Fibroblast of lung (primary cell): ENCODE results near the gene PTRH1. TPM values are rescaled to one million over a fixed set of nuclear protein-coding genes. Genes with fewer than 3 reads are reported as not detected.

Experiments
- DNase-seq, 2 donors: peaks; one replicate each; pipeline versions ENCODE4 v3.0.0 to v3.0.0-alpha.2; 2010; ENCODE audit warnings: low read depth in 2 of 2
- H2AFZ ChIP-seq: 2 replicates; pipeline ENCODE4 v1.5.1; 2012; ENCODE audit warnings: low read length, control low read depth, inconsistent platforms
- H3K27ac ChIP-seq: 2 replicates; pipeline ENCODE4 v1.5.1; 2011; ENCODE audit warnings: low read length, control low read depth; ENCODE audit not compliant: insufficient read depth
- H3K27me3 ChIP-seq: 2 replicates; pipeline ENCODE4 v1.5.1; 2011; ENCODE audit warnings: mild to moderate bottlenecking, low read length; ENCODE audit not compliant: control insufficient read depth, insufficient read depth
- H3K36me3 ChIP-seq: 2 replicates; pipeline ENCODE4 v1.5.1; 2011; ENCODE audit warnings: low read length; ENCODE audit not compliant: control insufficient read depth, insufficient read depth
- H3K4me1 ChIP-seq: 2 replicates; pipeline ENCODE4 v1.5.1; 2011; ENCODE audit warnings: low read length; ENCODE audit not compliant: control insufficient read depth, insufficient read depth; ENCODE audit errors: extremely low read depth
- H3K4me2 ChIP-seq: 2 replicates; pipeline ENCODE4 v1.5.1; 2011; ENCODE audit warnings: low read length, control low read depth; ENCODE audit not compliant: insufficient read depth; ENCODE audit errors: extremely low read depth
- H3K4me3 ChIP-seq, 4 experiments: fragments of 200-600 bp in 1 of 4; sonication (generic) in 1 of 4; replicated peaks in 1 of 4; 2 replicates each; pipeline ENCODE4 v1.5.1; 2011 to 2016; ENCODE audit warnings: low read length in 4 of 4, low read depth in 3 of 4, mild to moderate bottlenecking in 3 of 4, control low read depth in 2 of 4, inconsistent platforms in 1 of 4, mixed read lengths in 1 of 4; ENCODE audit not compliant: insufficient read depth in 1 of 4; ENCODE audit errors: control extremely low read depth in 1 of 4
- H3K79me2 ChIP-seq: 2 replicates; pipeline ENCODE4 v1.5.1; 2012; ENCODE audit warnings: mild to moderate bottlenecking, low read length, inconsistent platforms; ENCODE audit not compliant: control insufficient read depth, insufficient read depth
- H3K9ac ChIP-seq: 2 replicates; pipeline ENCODE4 v1.5.1; 2011; ENCODE audit warnings: mild to moderate bottlenecking, low read length, control low read depth; ENCODE audit not compliant: insufficient read depth
- H3K9me3 ChIP-seq: 2 replicates; pipeline ENCODE4 v1.5.1; 2012; ENCODE audit warnings: low read depth, low read length; ENCODE audit not compliant: control insufficient read depth, insufficient read depth
- H4K20me1 ChIP-seq: 2 replicates; pipeline ENCODE4 v1.5.1; 2011; ENCODE audit warnings: low read length; ENCODE audit not compliant: control insufficient read depth, insufficient read depth; ENCODE audit errors: extremely low read depth
- CTCF ChIP-seq, 2 donors: IDR thresholded peaks in 1 of 2; conservative IDR thresholded peaks in 1 of 2; 1 replicate in 1 of 2; 2 replicates in 1 of 2; pipeline ENCODE4 v1.5.1; 2011 to 2012; ENCODE audit warnings: low read length in 2 of 2, control low read depth in 1 of 2, inconsistent platforms in 1 of 2, low read depth in 1 of 2, mild to moderate bottlenecking in 1 of 2
- EZH2 ChIP-seq: IDR thresholded peaks from 2 replicates; pipeline ENCODE4 v1.5.1; 2012; ENCODE audit warnings: low read length, control low read depth, mild to moderate bottlenecking; ENCODE audit errors: missing control alignments
- polyA plus RNA-seq, 2 donors: library from polyadenylated mRNA; depleted of rRNA in 1 of 2; stranded (reverse) in 1 of 2; unstranded in 1 of 2; fragments of >200 nt; gene quantifications; 2 replicates each; pipeline ENCODE4 v1.2.1, GENCODE V29; 2011 to 2012; ENCODE audit warnings: missing spikeins in 1 of 2
- total RNA-seq: library from RNA; depleted of rRNA; stranded (reverse); fragments of >200 nt; gene quantifications from 2 replicates; pipeline ENCODE4 v1.2.1, GENCODE V29; 2014

The PTRH1 gene
- total and polyA plus RNA-seq, 2 donors (not counting 1 experiment from before 2014, with no cell fraction given): 4.9 to 26.1 TPM

GRCh38 chr9:127706836-127707241, 8.6 kb downstream of the PTRH1 start, which contains the start of gene CFAP157:
CFAP157 (plus strand) TSS chr9:127706988; CDS start chr9:127707032, 44 bp downstream.
- H4K20me1 ChIP-seq: no peaks in the 10 kb centered on the region
- no peaks in the 10 kb centered on the region for H3K27me3 ChIP-seq
- no peaks in the 10 kb centered on the region for H3K79me2 ChIP-seq
- no peak for DNase-seq
- H3K36me3 ChIP-seq: no peaks in the 10 kb centered on the region
- no peak within 1 kb of the TSS for H3K4me2 ChIP-seq
- no peak within 1 kb of the TSS for H3K27ac ChIP-seq
- no peak for TF ChIP-seq EZH2
- no peak for TF ChIP-seq CTCF (conservative IDR thresholded peaks at IDR 0.05 in 1 of 2, IDR thresholded peaks at IDR 0.05 in 1 of 2; ENCODE audit: low read depth in 1 of 2, low read length in 2 of 2)
- H2AFZ ChIP-seq: no peak within 1 kb of the TSS
- no peak within 1 kb of the TSS for H3K4me3 ChIP-seq
- H3K9me3 ChIP-seq: no peaks in the 10 kb centered on the region
- H3K9ac ChIP-seq: no peak within 1 kb of the TSS
- H3K4me1 ChIP-seq: no peaks in the 10 kb centered on the region

- Histone ChIP-seq H3K9ac (no peak overlapping the region), H4K20me1 (no peaks in the 10 kb centered on the region), H3K4me1 (no peaks in the 10 kb centered on the region), H3K27me3 (no peaks in the 10 kb centered on the region), H3K4me3 (no peak overlapping the region), H3K79me2 (no peaks in the 10 kb centered on the region), H3K4me2 (no peak overlapping the region), H2AFZ (no peak overlapping the region), H3K27ac (no peak overlapping the region), H3K9me3 (no peaks in the 10 kb centered on the region), H3K36me3 (no peaks in the 10 kb centered on the region)
- DNase-seq: no peak
- no peak for TF ChIP-seq CTCF (conservative IDR thresholded peaks at IDR 0.05 in 1 of 2, IDR thresholded peaks at IDR 0.05 in 1 of 2; ENCODE audit: low read depth in 1 of 2, low read length in 2 of 2)
- no peak for TF ChIP-seq EZH2
These were observed 9.7 kb downstream of the PTRH1 start for GRCh38 chr9:127705577-127706379.

GRCh38 chr9:127703289-127703946, 12.0 kb downstream of the PTRH1 start:
- Histone ChIP-seq H2AFZ (no peak overlapping the region), H3K4me2 (no peak overlapping the region), H4K20me1 (no peaks in the 10 kb centered on the region), H3K27me3 (no peaks in the 10 kb centered on the region), H3K4me3 (no peak overlapping the region), H3K4me1 (no peaks in the 10 kb centered on the region), H3K79me2 (no peaks in the 10 kb centered on the region), H3K9me3 (no peaks in the 10 kb centered on the region), H3K9ac (no peak overlapping the region), H3K27ac (no peak overlapping the region), H3K36me3 (no peaks in the 10 kb centered on the region)
- TF ChIP-seq EZH2 (no peak), CTCF (conservative IDR thresholded peaks at IDR 0.05 in 1 of 2, IDR thresholded peaks at IDR 0.05 in 1 of 2; ENCODE audit: low read depth in 1 of 2, low read length in 2 of 2) (no peak)
- no peak for DNase-seq
